NCI-H1694 treated with DMSO at 0.1 percent for 48 hours (cell line): ENCODE measurements around the gene ARSK.

Experiments
- DNase-seq: peaks from one replicate; lab custom pipeline; 2025; lab: John Stamatoyannopoulos, UW

The ARSK gene

DNA sequence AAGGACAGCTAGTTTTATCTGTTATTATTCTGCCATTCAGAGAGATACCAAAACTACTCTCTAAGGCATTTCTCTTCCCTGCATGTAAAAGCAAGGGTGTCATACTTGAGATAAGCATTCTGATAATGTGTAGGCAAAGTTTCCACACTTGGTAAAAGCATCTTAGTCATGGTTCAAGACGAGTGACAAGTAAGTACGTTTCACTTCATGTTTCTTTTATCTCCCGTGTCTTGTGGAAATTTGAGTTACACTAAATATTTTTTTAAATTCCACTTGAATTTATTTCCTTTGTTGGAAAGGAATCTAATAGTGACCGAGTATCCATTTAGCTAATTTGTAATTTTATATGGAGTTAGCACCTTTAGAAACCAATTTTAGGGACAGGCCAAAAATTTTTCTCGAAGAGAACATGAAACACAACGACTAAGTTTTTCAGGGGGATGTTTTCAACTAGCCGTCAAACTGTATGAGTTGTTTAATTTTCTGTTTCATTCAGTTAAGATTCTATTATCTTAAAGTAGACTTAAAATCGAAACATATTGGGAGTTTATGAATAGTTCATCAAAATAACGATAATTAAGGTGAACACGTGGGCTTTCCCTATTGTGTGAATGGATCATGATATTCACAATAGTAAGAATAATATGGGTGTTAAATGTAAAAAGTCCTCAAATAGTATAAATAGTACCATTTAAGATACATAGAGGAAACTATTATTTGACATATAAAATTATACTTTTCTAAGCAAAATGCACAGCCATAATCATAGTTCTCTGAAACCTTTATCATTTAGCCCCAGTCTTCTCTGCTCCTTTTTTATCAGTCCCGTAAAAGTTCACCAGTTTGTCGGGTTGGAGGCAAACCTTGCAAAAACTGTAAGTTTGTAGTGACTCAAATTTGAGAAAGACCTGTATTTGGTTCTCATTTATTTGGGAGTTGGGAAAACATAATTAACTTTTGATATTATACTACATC lies 93.3 kb downstream of the ARSK start:
- no peak for DNase-seq

DNA sequence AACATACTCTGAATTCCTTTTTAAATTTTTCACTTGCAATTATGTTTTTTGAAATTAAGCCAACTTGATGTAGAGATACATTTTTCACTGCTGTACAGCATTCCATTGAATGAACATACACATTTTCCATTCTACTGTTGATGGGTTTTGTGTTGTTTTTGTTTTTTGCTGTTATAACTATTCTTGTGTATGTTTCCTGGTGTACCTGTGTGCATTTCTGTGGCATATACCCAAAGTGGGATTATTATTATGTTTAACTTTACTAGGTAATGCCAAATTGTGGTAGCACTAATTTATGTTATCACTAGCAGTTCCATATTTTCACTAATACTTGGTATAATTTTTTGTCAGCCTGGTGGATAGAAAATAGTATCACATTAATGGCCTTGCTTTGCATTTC lies 94.4 kb downstream of the ARSK start:
- no peak for DNase-seq

DNA sequence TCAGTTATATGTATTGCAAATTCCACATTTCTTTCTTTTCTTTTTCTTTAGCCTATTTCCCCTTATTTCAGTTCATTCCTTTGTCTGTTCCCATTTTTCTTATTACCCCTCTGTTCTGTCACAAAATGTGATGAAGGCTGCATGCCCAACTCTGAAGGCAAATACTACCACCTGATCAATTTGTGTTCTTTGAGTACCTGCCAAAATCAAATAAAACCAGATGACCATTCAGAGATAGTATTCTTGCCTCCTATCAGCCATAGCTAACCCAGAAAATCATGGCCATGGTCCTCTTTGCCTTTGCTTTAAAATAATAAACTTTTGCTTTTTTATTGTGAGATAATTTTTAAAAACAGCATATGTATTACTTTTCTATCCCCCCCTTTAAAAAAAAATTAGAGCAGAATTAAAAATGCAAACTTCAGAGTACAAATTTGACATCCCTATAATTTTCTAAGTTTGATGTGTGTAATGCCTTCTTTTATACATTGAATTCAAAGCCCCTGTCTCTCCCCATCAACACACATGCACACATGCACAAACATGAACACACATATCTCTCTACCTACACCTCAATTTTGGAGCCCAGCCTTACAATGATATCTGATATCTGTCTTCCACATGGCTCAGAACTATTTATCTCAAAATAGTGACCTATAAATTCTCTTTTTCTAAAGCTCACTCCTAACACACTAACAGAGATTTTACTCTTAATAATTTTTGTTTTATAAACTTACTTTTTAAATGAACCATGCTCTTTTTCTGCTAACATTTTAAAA lies 95.1 kb downstream of the ARSK start:
- DNase-seq = no peak

DNA sequence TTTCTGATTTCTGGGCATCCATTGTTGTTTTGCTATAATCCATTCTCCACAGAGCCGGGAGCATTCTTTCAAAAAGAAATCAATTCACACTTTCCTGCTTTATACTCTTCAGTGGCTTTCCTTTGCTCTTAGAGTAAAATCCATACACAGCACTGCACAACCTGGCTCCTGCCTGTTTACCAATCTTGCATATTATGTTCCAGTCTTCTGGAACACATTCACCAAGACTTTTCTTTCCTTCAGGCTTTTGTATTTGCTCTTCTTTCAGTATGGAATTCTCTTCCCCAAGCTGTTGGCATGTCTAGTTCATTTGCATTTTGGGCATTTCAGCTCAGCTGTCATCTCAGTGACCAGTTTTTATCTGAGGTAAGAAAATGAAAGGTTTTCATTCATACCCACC lies 97.9 kb downstream of the ARSK start:
- DNase-seq = no peak

DNA sequence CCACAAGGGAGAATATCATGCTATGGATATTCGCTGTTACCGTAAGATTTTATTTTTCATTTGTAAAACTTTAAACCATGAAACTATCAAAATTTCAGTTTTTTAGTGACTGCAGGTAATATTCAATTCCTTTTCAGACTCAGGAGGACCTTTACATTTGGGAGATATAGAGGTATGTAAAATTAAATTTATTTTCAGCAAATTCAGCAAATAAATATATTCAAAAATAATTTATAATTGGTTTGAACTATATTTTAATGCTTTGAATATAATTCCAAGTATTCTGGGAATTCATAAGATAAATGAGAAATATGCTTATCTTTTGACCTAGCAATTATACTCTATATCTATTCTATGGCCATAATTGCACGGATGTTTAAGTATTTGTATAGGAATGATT lies 99.3 kb downstream of the ARSK start:
- DNase-seq = no peak
